Keratinocyte (primary cell): ENCODE data around the gene DAZL. TPM values are rescaled to one million over a fixed set of nuclear protein-coding genes. Genes with fewer than 3 reads are reported as not detected.

Source experiments
- DNase-seq: peaks from one replicate; pipeline ENCODE4 v3.0.0-alpha.2; 2011; ENCODE audit warnings: low read depth, missing footprints, low spot score
- FAIRE-seq: peaks from 2 replicates; lab custom pipeline; 2011; peaks lifted over from hg19 to GRCh38; lab: Jason Lieb, UNC
- H2AFZ ChIP-seq: 2 replicates; pipeline ENCODE4 v1.6.0; 2012; ENCODE audit warnings: low read length, control low read depth, inconsistent platforms; ENCODE audit not compliant: control insufficient read depth
- H3K27ac ChIP-seq: 2 replicates; pipeline ENCODE4 v1.5.1; 2011; ENCODE audit warnings: low read length; ENCODE audit not compliant: control insufficient read depth, insufficient read depth
- H3K27me3 ChIP-seq: 3 replicates; pipeline ENCODE4 v1.6.0; 2011; ENCODE audit warnings: low read length; ENCODE audit not compliant: control insufficient read depth, insufficient read depth; ENCODE audit errors: extremely low read depth
- H3K36me3 ChIP-seq, 2 experiments: 2 replicates in 1 of 2; 3 replicates in 1 of 2; pipeline ENCODE4 v1.5.1; 2011; ENCODE audit warnings: low read length in 2 of 2, mild to moderate bottlenecking in 1 of 2; ENCODE audit not compliant: control insufficient read depth in 2 of 2, insufficient read depth in 2 of 2; ENCODE audit errors: extremely low read depth in 1 of 2
- H3K4me1 ChIP-seq: 3 replicates; pipeline ENCODE4 v1.5.1; 2011; ENCODE audit warnings: low read length; ENCODE audit not compliant: control insufficient read depth, insufficient read depth; ENCODE audit errors: extremely low read depth
- H3K4me2 ChIP-seq: 3 replicates; pipeline ENCODE4 v1.6.0; 2011; ENCODE audit warnings: low read depth, low read length; ENCODE audit not compliant: control insufficient read depth, insufficient read depth; ENCODE audit errors: extremely low read depth
- H3K4me3 ChIP-seq, 3 experiments: fragments of 200-600 bp in 1 of 3; sonication (generic) in 1 of 3; 2 replicates in 2 of 3; 3 replicates in 1 of 3; pipeline ENCODE4 v1.5.1; 2011 to 2016; ENCODE audit warnings: low read length in 3 of 3, mild to moderate bottlenecking in 3 of 3, control low read depth in 2 of 3, inconsistent platforms in 1 of 3, low read depth in 1 of 3, mixed read lengths in 1 of 3, mixed run types in 1 of 3, moderate library complexity in 1 of 3; ENCODE audit not compliant: control insufficient read depth in 2 of 3, insufficient read depth in 2 of 3; ENCODE audit errors: extremely low read depth in 1 of 3
- H3K79me2 ChIP-seq: 2 replicates; pipeline ENCODE4 v1.6.0; 2012; ENCODE audit warnings: low read length; ENCODE audit not compliant: control insufficient read depth, insufficient read depth
- H3K9ac ChIP-seq: 3 replicates; pipeline ENCODE4 v1.6.0; 2011; ENCODE audit warnings: low read length; ENCODE audit not compliant: control insufficient read depth, insufficient read depth; ENCODE audit errors: extremely low read depth
- H3K9me1 ChIP-seq: 3 replicates; pipeline ENCODE4 v1.6.0; 2011; ENCODE audit warnings: low read length; ENCODE audit not compliant: control insufficient read depth, insufficient read depth; ENCODE audit errors: extremely low read depth
- H3K9me3 ChIP-seq: 2 replicates; pipeline ENCODE4 v1.5.1; 2012; ENCODE audit warnings: low read depth, low read length; ENCODE audit not compliant: control insufficient read depth
- H4K20me1 ChIP-seq: 3 replicates; pipeline ENCODE4 v1.6.0; 2011; ENCODE audit warnings: low read length; ENCODE audit not compliant: control insufficient read depth, insufficient read depth; ENCODE audit errors: extremely low read depth
- EZH2 ChIP-seq: IDR thresholded peaks from one replicate; pipeline ENCODE4 v1.6.1; 2012; ENCODE audit warnings: inconsistent platforms, mild to moderate bottlenecking, low read length, moderate library complexity
- dilution Hi-C: fragments of 300-500 bp; cut with MboI; formaldehyde crosslinking; loops from one replicate; pipeline ENCODE4 v1.7.0; 2020; ENCODE audit warnings: low sequenced_read_pairs; ENCODE audit not compliant: extremely low pct_ligation_motif_present
- polyA minus RNA-seq, 3 experiments: library from RNA; depleted of rRNA, polyadenylated mRNA; stranded (reverse); fragments of >200 nt; gene quantifications; 1 replicate in 1 of 3; 2 replicates in 1 of 3; 3 replicates in 1 of 3; pipeline ENCODE4 v1.2.3, GENCODE V29; 2011
- polyA plus RNA-seq, 5 experiments: library from polyadenylated mRNA; depleted of rRNA in 3 of 5; stranded (reverse) in 3 of 5; stranded (forward) in 1 of 5; unstranded in 1 of 5; fragments of >200 nt; gene quantifications; 1 replicate in 1 of 5; 2 replicates in 3 of 5; 3 replicates in 1 of 5; pipeline versions ENCODE4 v1.2.1 to v1.2.3, GENCODE V29; 2011 to 2012; ENCODE audit warnings: missing spikeins in 2 of 5, low read depth in 1 of 5, low replicate concordance in 1 of 5
- TF ChIP-seq, protein P1 (sequence below), 3 experiments: IDR thresholded peaks in 1 of 3; conservative IDR thresholded peaks in 1 of 3; optimal IDR thresholded peaks in 1 of 3; 2 replicates in 2 of 3; 3 replicates in 1 of 3; pipeline versions ENCODE3 to v1.5.1; 2011; ENCODE audit warnings: low read length in 3 of 3, mild to moderate bottlenecking in 3 of 3, moderate library complexity in 2 of 3, control low read depth in 1 of 3, inconsistent platforms in 1 of 3; ENCODE audit not compliant: insufficient read depth in 2 of 3; ENCODE audit errors: extremely low read depth in 1 of 3

The DAZL gene, protein sequence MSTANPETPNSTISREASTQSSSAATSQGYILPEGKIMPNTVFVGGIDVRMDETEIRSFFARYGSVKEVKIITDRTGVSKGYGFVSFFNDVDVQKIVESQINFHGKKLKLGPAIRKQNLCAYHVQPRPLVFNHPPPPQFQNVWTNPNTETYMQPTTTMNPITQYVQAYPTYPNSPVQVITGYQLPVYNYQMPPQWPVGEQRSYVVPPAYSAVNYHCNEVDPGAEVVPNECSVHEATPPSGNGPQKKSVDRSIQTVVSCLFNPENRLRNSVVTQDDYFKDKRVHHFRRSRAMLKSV
- not detected in 3 replicates for polyA plus RNA-seq
- polyA plus RNA-seq (2011; ENCODE audit: low read depth) = not detected
- polyA plus RNA-seq (2011; cell fraction: cytosol; rRNA removed) = not detected in 2 replicates
- not detected in 2 replicates for polyA plus RNA-seq (2011; cell fraction: nucleus; rRNA removed)
- polyA plus RNA-seq (2012; ENCODE audit: low replicate concordance) = not detected in 2 replicates
- polyA minus RNA-seq = not detected in 3 replicates
- not detected for polyA minus RNA-seq (2011; cell fraction: cytosol; rRNA and poly(A)+ RNA removed)
- not detected in 2 replicates for polyA minus RNA-seq (2011; cell fraction: nucleus; rRNA and poly(A)+ RNA removed)

DNA sequence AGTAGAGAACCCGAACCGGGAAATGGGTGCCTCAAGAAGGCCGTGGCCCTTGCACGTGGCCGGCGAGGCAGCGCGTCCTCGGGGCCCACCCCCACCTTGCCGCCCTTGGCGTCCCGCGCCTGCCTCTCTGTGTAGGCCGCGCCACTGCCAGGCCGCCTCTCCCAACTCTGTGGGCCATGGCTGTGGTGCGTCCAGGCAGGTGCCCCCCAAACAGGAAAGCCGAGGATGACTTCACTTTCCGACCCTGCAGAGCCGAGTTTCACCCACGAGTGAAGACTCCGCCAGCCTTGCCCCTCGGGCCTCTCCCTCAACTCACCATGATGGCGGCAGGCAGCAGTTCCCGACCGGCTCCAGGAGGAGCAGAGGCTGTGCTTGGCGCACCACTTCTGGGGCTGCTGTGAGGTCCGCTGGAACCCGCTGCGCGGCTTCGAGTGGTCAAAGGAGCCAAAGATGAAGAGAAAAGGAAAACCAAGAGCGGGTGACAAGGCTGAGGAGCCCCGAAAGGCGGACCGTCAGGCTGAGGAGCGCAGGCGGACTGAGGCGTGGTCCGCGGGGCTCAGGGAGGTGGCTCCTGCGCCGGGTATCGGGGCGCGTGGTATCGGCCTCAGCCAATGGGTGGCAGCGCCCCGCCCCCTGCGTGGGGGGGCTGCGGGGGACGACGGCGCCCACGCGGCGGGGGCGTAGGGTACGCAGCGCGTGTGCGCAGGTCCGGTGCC lies at the start of gene DAZL:
Gene DAZL (minus strand): TSS at position 537 of the 716 bp plus-strand sequence. CDS start 218 bp downstream, at position 319.
- H3K9ac ChIP-seq = no peak within 1 kb of the TSS
- no peak for TF ChIP-seq EZH2
- H3K4me1 ChIP-seq = no peaks in the 10 kb centered on the region
- H3K4me3 ChIP-seq = no peak within 1 kb of the TSS
- no peaks in the 10 kb centered on the region for H3K9me3 ChIP-seq
- H3K79me2 ChIP-seq = no peaks in the 10 kb centered on the region
- no peak within 1 kb of the TSS for H2AFZ ChIP-seq
- no peaks in the 10 kb centered on the region for H3K9me1 ChIP-seq
- H3K4me2 ChIP-seq = no peak within 1 kb of the TSS
- dilution Hi-C loops = loop anchor here (25.0 kb wide), 1 partner anchor 257 kb away; no protein-coding TSS in a partner anchor
- no peak within 1 kb of the TSS for H3K27ac ChIP-seq
- no peaks in the 10 kb centered on the region for H3K27me3 ChIP-seq
- no peaks in the 10 kb centered on the region for H3K36me3 ChIP-seq
- FAIRE-seq (no peak), DNase-seq (no peak)
- no peaks in the 10 kb centered on the region for H4K20me1 ChIP-seq

DNA sequence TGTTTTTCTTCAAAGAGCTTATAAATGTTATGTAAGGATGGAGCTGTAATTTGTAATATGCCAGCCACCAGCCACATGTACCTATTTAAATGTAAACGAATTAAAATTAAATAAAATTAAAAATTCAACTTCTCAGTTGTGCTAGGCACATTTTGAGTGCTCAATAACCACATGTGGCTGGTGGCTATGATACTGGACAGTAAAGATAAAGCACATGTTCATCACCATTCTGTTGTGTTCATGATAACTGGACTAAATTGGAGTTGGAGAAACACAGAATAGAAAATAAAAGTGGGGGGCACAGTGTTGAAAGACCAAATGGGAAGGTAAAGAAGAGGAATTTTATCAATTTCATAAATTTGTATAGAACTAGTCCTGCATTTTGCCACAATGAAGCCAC lies 49.8 kb upstream of the DAZL start:
- Histone ChIP-seq H3K27me3 (no peaks in the 10 kb centered on the region), H3K79me2 (no peaks in the 10 kb centered on the region), H3K4me1 (no peaks in the 10 kb centered on the region), H4K20me1 (no peaks in the 10 kb centered on the region), H3K9ac (no peak overlapping the region), H3K4me2 (no peak overlapping the region), H3K36me3 (no peaks in the 10 kb centered on the region), H3K27ac (no peak overlapping the region), H2AFZ (no peak overlapping the region), H3K9me1 (no peaks in the 10 kb centered on the region), H3K9me3 (no peaks in the 10 kb centered on the region), H3K4me3 (no peak overlapping the region)
- no peak for DNase-seq
- no peak for TF ChIP-seq EZH2
- TF ChIP-seq, protein P1, sequence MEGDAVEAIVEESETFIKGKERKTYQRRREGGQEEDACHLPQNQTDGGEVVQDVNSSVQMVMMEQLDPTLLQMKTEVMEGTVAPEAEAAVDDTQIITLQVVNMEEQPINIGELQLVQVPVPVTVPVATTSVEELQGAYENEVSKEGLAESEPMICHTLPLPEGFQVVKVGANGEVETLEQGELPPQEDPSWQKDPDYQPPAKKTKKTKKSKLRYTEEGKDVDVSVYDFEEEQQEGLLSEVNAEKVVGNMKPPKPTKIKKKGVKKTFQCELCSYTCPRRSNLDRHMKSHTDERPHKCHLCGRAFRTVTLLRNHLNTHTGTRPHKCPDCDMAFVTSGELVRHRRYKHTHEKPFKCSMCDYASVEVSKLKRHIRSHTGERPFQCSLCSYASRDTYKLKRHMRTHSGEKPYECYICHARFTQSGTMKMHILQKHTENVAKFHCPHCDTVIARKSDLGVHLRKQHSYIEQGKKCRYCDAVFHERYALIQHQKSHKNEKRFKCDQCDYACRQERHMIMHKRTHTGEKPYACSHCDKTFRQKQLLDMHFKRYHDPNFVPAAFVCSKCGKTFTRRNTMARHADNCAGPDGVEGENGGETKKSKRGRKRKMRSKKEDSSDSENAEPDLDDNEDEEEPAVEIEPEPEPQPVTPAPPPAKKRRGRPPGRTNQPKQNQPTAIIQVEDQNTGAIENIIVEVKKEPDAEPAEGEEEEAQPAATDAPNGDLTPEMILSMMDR (optimal IDR thresholded peaks at IDR 0.05 in 1 of 3, IDR thresholded peaks at IDR 0.05 in 1 of 3, conservative IDR thresholded peaks at IDR 0.05 in 1 of 3; ENCODE audit: extremely low read depth in 1 of 3, insufficient read depth in 2 of 3, low read length in 3 of 3) = no peak
- dilution Hi-C loops = no loop called here
- FAIRE-seq = no peak
